ENCODE data around the gene TM9SF1.

Gene TM9SF1

DNA sequence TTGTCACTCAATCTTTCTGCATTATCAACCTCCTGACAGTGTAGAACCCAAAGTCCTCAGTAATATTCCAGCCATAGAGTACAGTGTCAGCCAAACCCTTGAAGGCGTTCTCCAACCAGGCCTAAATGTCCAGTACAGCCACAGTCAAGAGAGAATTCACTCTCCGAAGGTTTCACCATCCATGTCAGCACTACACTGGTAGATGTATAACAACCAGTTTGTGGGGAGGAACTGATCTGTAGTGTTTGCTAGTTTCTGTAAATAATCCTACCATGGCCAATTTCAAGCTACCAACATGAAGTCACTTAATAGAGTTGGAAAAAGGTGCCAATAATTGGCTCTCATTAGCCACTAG is 21.1 kb upstream of the TM9SF1 start:
- TF ChIP-seq, protein P1, sequence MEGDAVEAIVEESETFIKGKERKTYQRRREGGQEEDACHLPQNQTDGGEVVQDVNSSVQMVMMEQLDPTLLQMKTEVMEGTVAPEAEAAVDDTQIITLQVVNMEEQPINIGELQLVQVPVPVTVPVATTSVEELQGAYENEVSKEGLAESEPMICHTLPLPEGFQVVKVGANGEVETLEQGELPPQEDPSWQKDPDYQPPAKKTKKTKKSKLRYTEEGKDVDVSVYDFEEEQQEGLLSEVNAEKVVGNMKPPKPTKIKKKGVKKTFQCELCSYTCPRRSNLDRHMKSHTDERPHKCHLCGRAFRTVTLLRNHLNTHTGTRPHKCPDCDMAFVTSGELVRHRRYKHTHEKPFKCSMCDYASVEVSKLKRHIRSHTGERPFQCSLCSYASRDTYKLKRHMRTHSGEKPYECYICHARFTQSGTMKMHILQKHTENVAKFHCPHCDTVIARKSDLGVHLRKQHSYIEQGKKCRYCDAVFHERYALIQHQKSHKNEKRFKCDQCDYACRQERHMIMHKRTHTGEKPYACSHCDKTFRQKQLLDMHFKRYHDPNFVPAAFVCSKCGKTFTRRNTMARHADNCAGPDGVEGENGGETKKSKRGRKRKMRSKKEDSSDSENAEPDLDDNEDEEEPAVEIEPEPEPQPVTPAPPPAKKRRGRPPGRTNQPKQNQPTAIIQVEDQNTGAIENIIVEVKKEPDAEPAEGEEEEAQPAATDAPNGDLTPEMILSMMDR (IDR thresholded peaks at IDR 0.05): no peak

DNA sequence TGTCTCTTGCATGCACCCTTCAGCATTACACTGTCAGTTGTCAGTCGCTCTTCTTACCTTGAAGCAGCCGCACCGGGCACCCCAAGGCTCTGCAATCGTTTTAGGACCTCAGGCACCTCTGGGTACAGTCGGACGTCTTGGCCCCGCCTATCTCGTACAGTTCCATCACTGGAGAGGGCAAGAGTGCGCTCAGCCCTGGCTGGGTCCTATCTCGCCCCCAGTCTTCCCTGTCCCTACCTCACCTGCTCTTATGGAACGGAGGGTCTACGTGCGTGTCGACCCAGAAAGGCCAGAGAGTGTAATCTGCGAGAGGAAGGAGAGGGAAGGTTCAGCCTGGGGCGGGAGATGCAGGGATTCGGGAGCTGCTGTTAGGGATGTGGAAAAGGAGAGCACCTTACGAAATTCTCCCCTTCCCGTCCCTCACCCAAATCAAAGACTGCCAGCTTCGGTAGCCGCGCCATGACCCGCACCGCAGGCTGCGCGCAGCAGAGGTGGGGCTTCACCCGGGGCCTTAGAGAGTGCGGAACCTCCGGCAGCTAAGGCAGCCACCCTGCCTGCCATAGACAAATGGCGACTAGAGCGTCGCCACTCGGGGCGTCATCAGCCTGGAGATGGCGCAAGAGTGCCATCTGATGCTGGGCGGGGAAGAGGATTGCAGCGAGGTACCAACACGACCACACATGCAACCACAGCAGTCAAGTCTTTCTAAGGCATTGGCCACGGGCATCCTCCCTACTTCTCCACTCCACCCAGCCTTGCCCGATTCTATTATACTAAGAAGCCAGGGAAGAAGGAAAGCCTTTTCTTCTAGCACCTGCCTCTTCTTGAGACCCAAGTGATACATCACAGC is 20.5 kb upstream of the TM9SF1 start, which contains the start of gene MDP1:
MDP1 (minus strand) TSS at position 572 of the 850 bp plus-strand sequence; CDS start at position 461, 111 bp downstream.
- TF ChIP-seq, protein P1 (IDR thresholded peaks at IDR 0.05): peak; percentile 70

DNA sequence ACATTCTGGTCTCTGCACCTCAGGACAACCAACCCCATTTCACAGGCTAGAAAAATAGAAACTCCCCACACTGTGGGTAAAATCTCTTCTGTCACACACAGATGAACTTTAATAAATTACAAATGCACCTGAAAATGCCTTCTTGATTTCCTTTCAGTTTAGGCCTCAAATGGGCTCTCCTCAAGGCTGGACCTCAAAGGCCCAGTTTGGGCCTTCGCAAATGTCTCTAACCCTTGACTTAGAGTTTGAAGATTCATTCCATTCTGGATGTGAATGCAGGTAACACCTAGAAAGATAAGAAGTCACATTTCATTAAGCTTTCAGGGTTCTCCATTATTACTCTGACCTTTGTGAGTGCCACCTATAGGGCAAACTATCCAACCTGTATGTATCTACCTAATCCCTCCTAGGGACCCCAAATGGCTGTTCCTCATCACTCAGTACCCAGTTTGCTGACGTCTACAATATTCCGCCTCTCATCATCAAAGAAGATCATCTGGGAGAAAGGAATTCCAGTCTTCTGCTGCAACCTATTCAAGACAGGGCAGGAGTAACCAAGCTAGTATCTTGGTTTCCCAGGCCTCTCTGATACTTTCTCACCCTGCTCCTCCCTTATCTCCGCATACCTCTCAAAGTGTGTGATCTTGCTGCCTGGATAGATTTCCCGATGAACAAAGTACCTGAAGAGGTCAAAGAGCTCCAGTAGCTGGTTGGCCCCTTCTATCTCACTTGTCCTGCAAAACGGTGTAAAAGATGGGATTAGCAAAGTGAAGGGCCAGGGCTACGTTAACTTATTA is 18.8 kb upstream of the TM9SF1 start:
- TF ChIP-seq, protein P1 (IDR thresholded peaks at IDR 0.05): no peak

DNA sequence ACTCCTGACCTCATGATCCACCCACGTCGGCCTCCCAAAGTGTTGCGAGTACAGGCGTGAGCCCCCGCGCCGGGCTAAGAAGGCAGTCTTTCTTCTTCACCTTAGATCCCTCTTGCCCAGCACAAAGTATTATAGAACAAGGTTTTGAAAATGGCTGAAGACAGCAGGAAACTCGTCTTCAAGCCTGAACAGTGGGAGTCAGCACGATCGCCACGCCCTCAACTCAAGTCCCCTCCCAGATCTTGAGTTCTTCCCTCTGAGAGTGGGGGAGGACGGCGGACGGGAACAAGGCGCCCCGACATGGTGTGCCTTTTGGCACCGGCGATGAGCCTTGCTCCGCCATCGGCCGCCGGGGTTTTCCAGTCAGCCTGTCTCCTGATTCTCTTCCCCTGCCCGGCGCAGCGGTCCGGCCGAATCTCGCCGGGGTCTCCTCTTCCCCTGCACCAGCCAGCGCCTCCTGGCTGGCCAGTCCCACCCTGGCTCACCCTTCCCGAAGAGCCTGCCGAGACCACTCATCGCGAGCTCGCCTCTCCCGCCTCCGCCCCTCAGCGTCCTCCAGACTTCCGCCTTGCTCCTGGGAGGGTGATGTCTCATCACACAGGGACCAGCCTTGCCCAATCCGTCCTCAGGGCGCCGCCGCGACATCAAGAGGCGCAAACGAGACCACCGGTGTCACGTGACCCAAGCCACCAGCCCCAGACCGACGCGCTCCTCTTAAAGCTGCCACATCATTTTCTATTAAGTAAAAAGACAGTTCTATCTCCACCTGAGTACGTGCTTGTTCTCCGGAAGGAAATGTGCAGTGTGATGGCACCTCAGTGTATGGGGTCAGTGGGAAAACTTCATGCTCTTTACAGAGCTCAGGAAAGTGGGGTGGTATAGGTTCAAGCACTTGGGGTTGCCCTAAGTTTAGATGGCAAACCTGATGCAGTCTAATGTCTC is 18.0 kb upstream of the TM9SF1 start, which contains the start of gene CHMP4A:
CHMP4A (minus strand) TSS at position 565 of the 942 bp plus-strand sequence; CDS start at position 516, 49 bp downstream.
- TF ChIP-seq, protein P1 (IDR thresholded peaks at IDR 0.05): no peak

DNA sequence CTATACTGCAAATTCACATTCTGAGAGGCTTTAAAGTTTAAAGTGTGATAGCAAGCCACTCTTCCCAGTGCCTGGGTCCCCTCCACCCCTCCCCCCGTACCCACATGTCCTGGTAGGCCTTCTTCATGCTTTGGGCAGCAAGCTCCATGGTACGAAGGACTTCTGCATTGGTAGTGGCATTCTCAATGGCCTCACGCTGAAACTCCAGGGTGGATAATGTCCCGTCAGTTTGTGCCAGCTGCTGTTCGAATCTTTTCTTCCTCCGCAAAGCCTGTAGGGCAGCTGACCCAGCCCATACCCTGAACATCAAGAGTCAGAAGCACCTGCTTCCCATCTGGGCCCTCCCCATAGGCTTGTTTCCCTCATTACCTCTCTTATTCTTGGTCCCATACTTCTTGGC is 16.1 kb upstream of the TM9SF1 start:
- TF ChIP-seq, protein P1 (IDR thresholded peaks at IDR 0.05): no peak

DNA sequence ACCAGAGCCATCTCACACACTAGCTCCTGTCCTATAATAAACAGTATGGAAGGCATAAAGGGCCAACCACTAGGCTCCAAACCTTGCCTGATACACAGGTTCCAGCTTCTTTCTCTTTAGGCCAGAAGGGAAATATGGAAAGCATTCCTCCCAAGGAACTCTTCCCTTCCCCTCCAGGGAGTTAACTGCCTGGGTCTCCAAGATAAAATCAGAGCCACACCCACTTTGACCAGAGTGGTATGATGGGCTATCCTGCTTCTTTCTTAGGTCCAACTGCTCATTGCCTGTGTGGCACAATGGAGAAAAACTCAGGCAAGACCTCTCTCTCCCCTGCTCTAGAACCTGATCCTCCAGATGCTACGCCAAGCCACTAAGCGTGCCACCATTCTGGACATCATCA is 12.4 kb upstream of the TM9SF1 start:
- TF ChIP-seq, protein P1 (IDR thresholded peaks at IDR 0.05): no peak

DNA sequence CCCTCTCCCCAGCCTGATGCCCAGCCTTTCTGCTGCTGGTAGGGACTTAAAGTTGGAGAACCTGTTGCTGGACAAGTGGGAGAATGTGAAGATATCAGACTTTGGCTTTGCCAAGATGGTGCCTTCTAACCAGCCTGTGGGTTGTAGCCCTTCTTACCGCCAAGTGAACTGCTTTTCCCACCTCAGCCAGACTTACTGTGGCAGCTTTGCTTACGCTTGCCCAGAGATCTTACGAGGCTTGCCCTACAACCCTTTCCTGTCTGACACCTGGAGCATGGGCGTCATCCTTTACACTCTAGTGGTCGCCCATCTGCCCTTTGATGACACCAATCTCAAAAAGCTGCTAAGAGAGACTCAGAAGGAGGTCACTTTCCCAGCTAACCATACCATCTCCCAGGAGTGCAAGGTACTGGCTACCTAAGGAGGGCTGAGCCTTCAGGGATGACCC is 11.9 kb upstream of the TM9SF1 start:
- TF ChIP-seq, protein P1 (IDR thresholded peaks at IDR 0.05): no peak
